Activated CD4-positive, alpha-beta T cell treated with anti-CD3 and anti-CD28 coated beads, Interleukin-2, Interleukin-6, amounts not matched to agents 100 ng/mL and 50 ng/mL, durations not matched to agents 16 hours and 8 hours (primary cell): ENCODE data around the gene CNOT2.
"Not testable (repeated sequence)": the region's sequence is repeated elsewhere in the genome, so short reads cannot be mapped to it uniquely, and the experiment has no call there.

Experiments used
- DNase-seq: peaks from one replicate; pipeline ENCODE4 v3.0.0-alpha.2; 2020

The CNOT2 gene

GRCh38 chr12:70367258-70368141 lies 124.3 kb downstream of the CNOT2 start:
- no peak for DNase-seq

GRCh38 chr12:70372881-70373280 lies 129.6 kb downstream of the CNOT2 start:
- DNase-seq: no peak

- peak; percentile 52 for DNase-seq
These were observed 136.6 kb downstream of the CNOT2 start for GRCh38 chr12:70379846-70380245.

GRCh38 chr12:70383484-70383883 lies 140.3 kb downstream of the CNOT2 start:
- DNase-seq: no peak

- DNase-seq: no peak
These were observed 140.7 kb downstream of the CNOT2 start for GRCh38 chr12:70383886-70384285.

- DNase-seq: no peak
These were observed 143.5 kb downstream of the CNOT2 start for GRCh38 chr12:70386771-70387170.

- DNase-seq: no peak
These were observed 146.4 kb downstream of the CNOT2 start for GRCh38 chr12:70389678-70390077.

GRCh38 chr12:70392631-70393030 lies 149.4 kb downstream of the CNOT2 start:
- DNase-seq: not testable (repeated sequence)

- no peak for DNase-seq
These were observed 150.7 kb downstream of the CNOT2 start for GRCh38 chr12:70393787-70394499.

GRCh38 chr12:70398002-70398401 lies 154.8 kb downstream of the CNOT2 start:
- DNase-seq: no peak

GRCh38 chr12:70398862-70399261 lies 155.6 kb downstream of the CNOT2 start:
- no peak for DNase-seq

GRCh38 chr12:70399311-70399710 lies 156.1 kb downstream of the CNOT2 start:
- no peak for DNase-seq

GRCh38 chr12:70400124-70400523 lies 156.9 kb downstream of the CNOT2 start:
- no peak for DNase-seq

GRCh38 chr12:70402597-70402996 lies 159.4 kb downstream of the CNOT2 start:
- DNase-seq: no peak

- DNase-seq: no peak
These were observed 160.6 kb downstream of the CNOT2 start for GRCh38 chr12:70403826-70404225.
